Uterus (tissue), 4 donors: Measurements from ENCODE around the gene RASSF7. TPM values are rescaled to one million over a fixed set of nuclear protein-coding genes. Genes with fewer than 3 reads are reported as not detected.

Experiments used
- DNase-seq, 2 donors: peaks; one replicate each; pipeline ENCODE4 v3.0.0-alpha.2; 2019 to 2020
- H3K27ac ChIP-seq, 2 donors: fragments of 200-600 bp; sonication (generic); 1 replicate in 1 of 2; 2 replicates in 1 of 2; pipeline ENCODE4 v1.5.1; 2016 to 2018
- H3K27me3 ChIP-seq, 2 donors: fragments of 200-600 bp; sonication (generic); one replicate each; pipeline ENCODE4 v1.5.1; 2018 to 2019; ENCODE audit warnings: control low read depth in 1 of 2
- H3K36me3 ChIP-seq, 2 donors: fragments of 200-600 bp; sonication (generic); one replicate each; pipeline ENCODE4 v1.5.1; 2019; ENCODE audit warnings: control low read depth in 1 of 2
- H3K4me1 ChIP-seq, 2 donors: fragments of 200-600 bp; sonication (generic); one replicate each; pipeline ENCODE4 v1.5.1; 2018 to 2019; ENCODE audit warnings: control low read depth in 1 of 2
- H3K4me3 ChIP-seq, 2 donors: fragments of 200-600 bp; sonication (generic); 1 replicate in 1 of 2; 2 replicates in 1 of 2; pipeline ENCODE4 v1.5.1; 2018 to 2019; ENCODE audit warnings: mild to moderate bottlenecking in 1 of 2
- H3K9me3 ChIP-seq, 2 donors: fragments of 200-600 bp; sonication (generic); one replicate each; pipeline ENCODE4 v1.5.1; 2019; ENCODE audit warnings: control low read depth in 1 of 2
- POLR2A ChIP-seq, 2 donors: fragments of 450-650 bp; IDR thresholded peaks; one replicate each; pipeline ENCODE4 v1.6.1; 2016; ENCODE audit warnings: antibody characterized with exemption in 2 of 2, mild to moderate bottlenecking in 1 of 2, moderate library complexity in 1 of 2
- intact Hi-C: fragments of 100-400 bp; cut with DNase I; formaldehyde crosslinking; loops from one replicate; pipeline ENCODE4 v1.15.1; 2023; ENCODE audit warnings: low total_unique reads
- total RNA-seq, 4 donors: library from RNA; depleted of rRNA in 3 of 4; stranded (reverse); fragments of >200 nt in 3 of 4; gene quantifications; one replicate each; pipeline versions ENCODE4 v1.1.0 to v1.2.4, GENCODE V29; 2014 to 2023
- TF ChIP-seq, protein P1 (sequence below), 4 experiments: fragments of 200-600 bp in 2 of 4; fragments of 450-650 bp in 2 of 4; sonication (generic) in 2 of 4; IDR thresholded peaks; one replicate each; pipeline ENCODE4 v1.5.1; 2016 to 2019; ENCODE audit warnings: antibody characterized with exemption in 4 of 4, mild to moderate bottlenecking in 2 of 4, moderate library complexity in 1 of 4
- donor health status: DM: yes; HTN: yes; CAD: no.

RASSF7 gene
- total RNA-seq, 4 donors from 2014 or later: 0.59 to 13.1 (median 8.0) TPM

DNA sequence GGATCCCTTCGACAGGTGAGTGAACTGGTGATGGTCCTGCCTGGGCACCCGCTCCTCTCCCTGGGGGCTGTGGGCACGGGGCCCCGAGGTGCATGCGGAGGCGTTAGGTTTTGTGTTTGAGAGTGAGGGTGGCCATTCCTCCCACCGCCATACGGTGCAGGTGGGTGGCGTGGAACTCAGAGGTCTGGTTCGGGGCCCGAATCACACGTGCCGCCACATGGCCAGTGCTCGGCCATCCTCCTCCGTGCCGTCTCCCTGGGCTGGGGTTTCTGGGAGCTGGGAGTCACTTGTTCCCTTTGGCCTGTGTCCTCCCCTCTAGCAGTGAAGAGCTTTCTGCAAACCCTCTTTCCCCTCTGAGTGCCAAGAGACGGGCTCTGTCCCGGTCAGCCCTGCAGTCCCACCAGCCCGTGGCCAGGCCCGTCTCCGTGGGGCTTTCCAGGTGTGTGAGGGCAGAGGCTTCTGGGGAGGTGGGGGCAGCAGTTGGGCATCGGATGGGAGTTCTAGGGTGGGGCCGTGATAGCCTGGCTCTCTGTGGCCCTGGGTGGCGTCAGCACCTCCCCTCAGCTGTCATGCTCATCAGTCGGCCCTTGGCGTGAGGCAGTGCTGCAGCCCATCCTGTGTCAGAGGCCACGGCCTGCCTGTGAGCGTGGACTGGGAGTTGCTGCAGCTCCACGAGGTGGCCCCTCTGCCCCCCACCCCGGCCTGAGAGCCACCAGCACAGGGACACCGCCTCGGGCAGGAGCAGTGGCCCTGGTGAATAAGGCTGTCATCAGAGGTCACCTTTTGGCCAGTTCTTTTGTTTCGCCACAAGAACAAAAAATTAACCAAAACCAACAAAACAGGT, 44.7 kb downstream of the RASSF7 start:
- Histone ChIP-seq H3K4me1 (peaks cover 0 to 4% of the 10 kb centered on the region in 2 donors), H3K9me3 (no peaks in the 10 kb centered on the region), H3K27me3 (no peaks in the 10 kb centered on the region), H3K27ac (peak overlapping the region; percentile 66 to 85), H3K4me3 (no peak overlapping the region), H3K36me3 (no peaks in the 10 kb centered on the region)
- TF ChIP-seq POLR2A (IDR thresholded peaks at IDR 0.05): no peak
- TF ChIP-seq, protein P1, sequence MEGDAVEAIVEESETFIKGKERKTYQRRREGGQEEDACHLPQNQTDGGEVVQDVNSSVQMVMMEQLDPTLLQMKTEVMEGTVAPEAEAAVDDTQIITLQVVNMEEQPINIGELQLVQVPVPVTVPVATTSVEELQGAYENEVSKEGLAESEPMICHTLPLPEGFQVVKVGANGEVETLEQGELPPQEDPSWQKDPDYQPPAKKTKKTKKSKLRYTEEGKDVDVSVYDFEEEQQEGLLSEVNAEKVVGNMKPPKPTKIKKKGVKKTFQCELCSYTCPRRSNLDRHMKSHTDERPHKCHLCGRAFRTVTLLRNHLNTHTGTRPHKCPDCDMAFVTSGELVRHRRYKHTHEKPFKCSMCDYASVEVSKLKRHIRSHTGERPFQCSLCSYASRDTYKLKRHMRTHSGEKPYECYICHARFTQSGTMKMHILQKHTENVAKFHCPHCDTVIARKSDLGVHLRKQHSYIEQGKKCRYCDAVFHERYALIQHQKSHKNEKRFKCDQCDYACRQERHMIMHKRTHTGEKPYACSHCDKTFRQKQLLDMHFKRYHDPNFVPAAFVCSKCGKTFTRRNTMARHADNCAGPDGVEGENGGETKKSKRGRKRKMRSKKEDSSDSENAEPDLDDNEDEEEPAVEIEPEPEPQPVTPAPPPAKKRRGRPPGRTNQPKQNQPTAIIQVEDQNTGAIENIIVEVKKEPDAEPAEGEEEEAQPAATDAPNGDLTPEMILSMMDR (IDR thresholded peaks at IDR 0.05): no peak
- no peak for DNase-seq
- intact Hi-C loops: no loop called here

DNA sequence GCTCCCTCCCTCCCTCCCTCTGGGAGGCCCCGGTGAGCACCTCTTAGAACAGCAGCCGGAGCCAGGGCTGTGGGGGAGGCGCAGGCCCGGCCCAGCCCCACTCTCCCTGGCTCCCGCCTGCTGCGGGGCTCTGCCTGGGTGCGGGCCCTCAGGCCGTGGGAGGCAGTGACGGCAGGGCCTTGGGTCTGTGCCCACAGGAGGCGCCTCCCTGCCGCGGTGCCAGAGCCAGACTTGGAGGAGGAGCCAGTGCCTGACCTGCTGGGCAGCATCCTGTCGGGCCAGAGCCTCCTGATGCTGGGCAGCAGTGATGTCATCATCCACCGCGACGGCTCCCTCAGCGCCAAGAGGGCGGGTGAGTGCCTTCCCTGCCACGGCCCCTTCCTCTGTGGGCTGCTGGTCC, 45.5 kb downstream of the RASSF7 start:
- H3K4me3 ChIP-seq: no peak overlapping the region
- H3K27ac ChIP-seq: peak overlapping the region; percentile 66 to 85
- intact Hi-C loops: no loop called here
- no peaks in the 10 kb centered on the region for H3K27me3 ChIP-seq
- no peaks in the 10 kb centered on the region for H3K9me3 ChIP-seq
- H3K4me1 ChIP-seq: peaks cover 0 to 4% of the 10 kb centered on the region in 2 donors
- TF ChIP-seq, protein P1 (IDR thresholded peaks at IDR 0.05): no peak
- TF ChIP-seq POLR2A (IDR thresholded peaks at IDR 0.05): no peak
- peak; percentile 91 for DNase-seq
- H3K36me3 ChIP-seq: no peaks in the 10 kb centered on the region

DNA sequence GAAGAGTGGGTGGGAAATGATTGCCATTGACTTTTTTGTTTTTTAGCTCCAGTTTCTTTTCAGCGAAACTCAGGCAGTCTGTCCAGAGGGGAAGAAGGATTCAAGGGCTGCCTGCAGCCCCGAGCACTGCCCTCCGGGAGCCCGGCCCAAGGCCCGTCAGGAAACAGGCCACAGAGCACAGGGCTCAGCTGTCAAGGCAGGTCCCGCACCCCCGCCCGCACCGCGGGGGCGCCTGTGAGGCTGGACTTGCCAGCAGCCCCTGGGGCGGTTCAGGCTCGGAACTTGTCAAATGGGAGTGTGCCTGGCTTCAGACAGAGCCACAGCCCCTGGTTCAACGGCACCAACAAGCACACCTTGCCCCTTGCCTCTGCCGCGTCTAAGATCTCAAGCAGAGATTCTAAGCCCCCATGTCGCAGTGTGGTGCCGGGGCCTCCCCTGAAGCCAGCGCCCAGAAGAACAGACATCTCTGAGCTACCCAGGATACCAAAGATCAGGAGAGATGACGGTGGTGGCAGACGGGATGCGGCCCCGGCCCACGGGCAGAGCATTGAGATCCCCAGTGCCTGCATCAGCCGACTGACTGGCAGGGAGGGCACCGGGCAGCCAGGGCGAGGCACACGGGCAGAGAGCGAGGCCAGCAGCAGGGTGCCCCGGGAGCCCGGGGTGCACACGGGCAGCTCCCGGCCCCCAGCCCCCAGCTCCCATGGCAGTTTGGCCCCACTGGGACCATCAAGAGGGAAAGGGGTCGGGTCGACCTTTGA, 46.4 kb downstream of the RASSF7 start:
- Histone ChIP-seq H3K4me1 (peaks cover 0 to 4% of the 10 kb centered on the region in 2 donors), H3K27ac (peak overlapping the region; percentile 66 to 85), H3K4me3 (no peak overlapping the region), H3K9me3 (no peaks in the 10 kb centered on the region), H3K27me3 (no peaks in the 10 kb centered on the region), H3K36me3 (no peaks in the 10 kb centered on the region)
- TF ChIP-seq, protein P1 (IDR thresholded peaks at IDR 0.05): no peak
- TF ChIP-seq POLR2A (IDR thresholded peaks at IDR 0.05): no peak
- DNase-seq: no peak
- intact Hi-C loops: no loop called here

DNA sequence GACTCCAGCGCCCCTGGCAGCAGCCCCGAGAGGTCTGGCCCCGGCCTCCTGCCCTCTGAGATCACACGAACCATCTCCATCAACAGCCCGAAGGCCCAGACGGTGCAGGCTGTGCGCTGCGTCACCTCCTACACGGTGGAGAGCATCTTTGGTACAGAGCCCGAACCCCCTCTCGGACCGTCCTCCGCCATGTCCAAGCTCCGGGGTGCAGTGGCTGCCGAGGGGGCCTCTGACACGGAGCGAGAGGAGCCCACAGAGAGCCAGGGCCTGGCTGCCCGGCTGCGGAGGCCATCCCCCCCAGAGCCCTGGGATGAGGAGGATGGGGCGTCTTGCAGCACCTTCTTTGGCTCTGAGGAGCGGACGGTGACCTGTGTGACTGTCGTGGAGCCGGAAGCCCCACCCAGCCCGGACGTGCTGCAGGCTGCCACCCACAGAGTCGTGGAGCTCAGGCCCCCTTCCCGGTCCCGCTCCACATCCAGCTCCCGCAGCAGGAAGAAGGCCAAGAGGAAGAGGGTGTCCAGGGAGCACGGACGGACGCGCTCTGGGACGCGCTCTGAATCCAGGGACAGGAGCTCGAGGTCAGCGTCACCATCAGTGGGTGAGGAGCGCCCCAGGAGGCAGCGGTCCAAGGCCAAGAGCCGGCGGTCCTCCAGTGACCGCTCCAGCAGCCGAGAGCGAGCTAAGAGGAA, 47.3 kb downstream of the RASSF7 start:
- Histone ChIP-seq H3K4me3 (no peak overlapping the region), H3K27ac (no peak overlapping the region), H3K27me3 (no peaks in the 10 kb centered on the region), H3K4me1 (peaks cover 0 to 4% of the 10 kb centered on the region in 2 donors), H3K9me3 (no peaks in the 10 kb centered on the region), H3K36me3 (no peaks in the 10 kb centered on the region)
- no peak for TF ChIP-seq POLR2A (IDR thresholded peaks at IDR 0.05)
- TF ChIP-seq, protein P1 (IDR thresholded peaks at IDR 0.05): no peak
- no peak for DNase-seq
- intact Hi-C loops: no loop called here
